GM12873 (cell line): ENCODE measurements around the gene ABCA1.

Experiments
- CTCF ChIP-seq: IDR thresholded peaks from 2 replicates; pipeline ENCODE4 v1.5.1; 2012; ENCODE audit warnings: low read depth, mild to moderate bottlenecking, moderate library complexity, low read length, control low read depth; ENCODE audit not compliant: insufficient read depth; ENCODE audit errors: missing control alignments

The ABCA1 gene

GRCh38 chr9:104826911-104827310 lies 101.0 kb downstream of the ABCA1 start:
- TF ChIP-seq CTCF, result no peak

GRCh38 chr9:104826079-104826775 lies 101.7 kb downstream of the ABCA1 start:
- no peak for TF ChIP-seq CTCF

- TF ChIP-seq CTCF, result no peak
These were observed 107.6 kb downstream of the ABCA1 start for GRCh38 chr9:104820336-104820735.

- TF ChIP-seq CTCF, result no peak
These were observed 108.9 kb downstream of the ABCA1 start for GRCh38 chr9:104819033-104819432.

GRCh38 chr9:104817437-104817836 lies 110.5 kb downstream of the ABCA1 start:
- no peak for TF ChIP-seq CTCF

DNA sequence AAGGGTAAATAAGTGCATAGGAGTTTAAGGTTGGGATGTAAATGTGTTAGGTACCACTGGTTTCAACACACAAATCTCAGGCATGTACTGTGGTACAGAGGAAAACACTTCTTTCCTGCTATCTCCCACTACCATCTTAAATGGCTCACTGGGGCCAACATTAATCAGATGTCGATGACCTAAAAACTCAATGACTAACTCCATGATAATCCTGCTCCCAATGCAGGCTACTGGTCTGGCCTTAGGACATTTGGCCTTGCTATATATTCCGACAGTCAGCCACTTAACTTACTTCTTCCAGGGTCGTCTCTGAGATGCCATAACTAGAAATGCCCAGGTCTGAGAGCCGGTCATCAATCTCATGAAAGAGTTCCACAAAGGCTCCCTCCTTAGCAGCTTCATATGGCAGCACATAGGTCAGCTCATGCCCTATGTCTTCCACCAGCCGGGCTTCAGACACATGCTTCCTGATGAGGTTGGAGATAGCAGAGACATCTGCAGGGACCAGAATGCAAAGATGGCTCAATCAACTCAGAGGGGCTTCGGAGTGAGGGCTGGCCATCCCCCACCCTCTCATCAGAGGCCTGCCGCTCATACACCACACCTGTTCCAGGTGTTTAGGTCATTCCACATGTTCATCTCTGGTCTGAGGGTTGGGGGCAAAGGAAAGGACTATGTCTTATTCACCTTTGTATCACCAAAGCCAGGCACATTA lies 111.9 kb downstream of the ABCA1 start:
- TF ChIP-seq CTCF, result no peak

DNA sequence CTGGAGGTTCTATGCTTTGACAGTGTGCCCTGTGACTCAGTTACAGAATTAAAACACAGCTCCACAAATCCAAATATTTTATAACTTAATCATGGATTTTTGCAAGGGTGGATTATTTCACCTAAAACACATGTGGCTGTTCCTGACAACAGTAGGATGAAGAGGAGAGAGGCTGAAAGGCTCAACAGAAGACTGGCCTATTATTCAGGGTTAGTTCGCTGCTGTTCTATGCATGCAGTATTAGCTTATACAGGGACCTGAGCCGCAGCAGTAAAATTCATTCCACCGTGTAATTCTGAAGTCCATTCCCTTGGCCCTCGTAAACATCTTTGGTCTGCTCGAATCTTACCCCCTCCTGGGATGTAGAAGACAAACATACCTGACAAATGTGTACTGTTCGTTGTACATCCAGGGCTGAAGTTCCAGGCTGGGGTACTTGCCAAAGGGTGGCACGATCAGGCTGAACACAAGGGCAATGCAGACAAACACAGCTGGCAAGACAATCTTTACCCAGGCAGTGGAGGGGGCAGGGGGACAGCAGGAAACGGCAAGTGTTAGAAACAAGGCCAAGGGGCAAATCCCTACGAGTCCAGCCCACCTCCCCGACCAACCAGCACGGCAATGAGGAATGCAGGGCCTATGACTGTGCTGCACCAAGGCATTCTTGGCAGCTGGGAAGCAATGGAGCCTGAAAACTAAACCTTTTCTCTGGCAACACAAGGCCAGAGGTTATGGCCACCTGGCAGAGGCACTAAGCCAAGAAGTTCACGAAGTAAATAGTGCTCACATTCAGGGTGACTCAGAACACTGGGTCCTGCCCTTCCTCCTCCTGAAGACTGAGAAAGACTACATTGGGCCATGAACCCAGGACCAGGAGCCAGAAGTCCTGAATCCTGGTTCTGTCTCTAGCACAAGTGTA lies 117.3 kb downstream of the ABCA1 start:
- no peak for TF ChIP-seq CTCF
